HS-5 (cell line): ENCODE results near the gene RNF14.
"Not testable (repeated sequence)": the region's sequence is repeated elsewhere in the genome, so short reads cannot be mapped to it uniquely, and the experiment has no call there.

Experiments
- DNase-seq: peaks from one replicate; pipeline ENCODE4 v3.0.0-alpha.2; 2012; ENCODE audit warnings: low read depth

RNF14 gene, protein sequence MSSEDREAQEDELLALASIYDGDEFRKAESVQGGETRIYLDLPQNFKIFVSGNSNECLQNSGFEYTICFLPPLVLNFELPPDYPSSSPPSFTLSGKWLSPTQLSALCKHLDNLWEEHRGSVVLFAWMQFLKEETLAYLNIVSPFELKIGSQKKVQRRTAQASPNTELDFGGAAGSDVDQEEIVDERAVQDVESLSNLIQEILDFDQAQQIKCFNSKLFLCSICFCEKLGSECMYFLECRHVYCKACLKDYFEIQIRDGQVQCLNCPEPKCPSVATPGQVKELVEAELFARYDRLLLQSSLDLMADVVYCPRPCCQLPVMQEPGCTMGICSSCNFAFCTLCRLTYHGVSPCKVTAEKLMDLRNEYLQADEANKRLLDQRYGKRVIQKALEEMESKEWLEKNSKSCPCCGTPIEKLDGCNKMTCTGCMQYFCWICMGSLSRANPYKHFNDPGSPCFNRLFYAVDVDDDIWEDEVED

DNA sequence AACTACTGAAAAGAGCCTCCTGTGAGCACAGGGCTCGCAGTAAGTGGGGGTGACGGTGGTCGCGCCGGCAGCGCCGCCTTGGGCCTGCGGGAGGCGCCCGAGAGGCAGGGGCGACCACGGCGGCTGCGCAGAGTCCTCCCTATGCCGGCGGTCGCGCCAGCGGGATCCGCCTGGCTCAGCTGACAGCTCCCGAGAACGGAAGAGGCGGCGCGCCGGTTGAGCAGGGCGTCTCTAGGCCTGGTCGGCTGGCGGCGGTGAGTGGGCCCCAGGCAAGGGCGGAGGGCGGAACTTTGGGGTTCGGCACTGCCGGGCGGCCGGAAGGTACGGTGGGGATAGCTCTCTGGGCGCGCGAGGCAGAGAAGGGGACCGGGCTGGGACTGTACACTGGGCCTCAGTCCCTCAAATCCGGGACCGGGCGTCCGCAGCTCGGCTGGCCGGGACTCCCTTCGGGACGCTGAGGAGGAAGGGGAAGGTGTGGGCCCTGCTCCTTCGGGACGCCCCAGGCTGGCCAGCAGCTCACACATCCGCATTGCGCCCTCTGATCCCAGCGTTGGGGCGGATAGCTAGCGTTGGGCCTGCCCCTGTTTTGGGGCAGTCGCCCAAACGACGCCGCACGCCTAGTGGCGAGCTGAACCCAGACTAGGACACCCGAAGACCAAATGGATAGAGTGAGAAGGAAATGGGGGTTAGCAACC is at the start of gene RNF14:
Gene RNF14, plus strand, starts transcription at position 192 of the 695 bp plus-strand sequence. CDS start 4,484 bp downstream, outside the sequence.
- DNase-seq: peak; percentile 73

DNA sequence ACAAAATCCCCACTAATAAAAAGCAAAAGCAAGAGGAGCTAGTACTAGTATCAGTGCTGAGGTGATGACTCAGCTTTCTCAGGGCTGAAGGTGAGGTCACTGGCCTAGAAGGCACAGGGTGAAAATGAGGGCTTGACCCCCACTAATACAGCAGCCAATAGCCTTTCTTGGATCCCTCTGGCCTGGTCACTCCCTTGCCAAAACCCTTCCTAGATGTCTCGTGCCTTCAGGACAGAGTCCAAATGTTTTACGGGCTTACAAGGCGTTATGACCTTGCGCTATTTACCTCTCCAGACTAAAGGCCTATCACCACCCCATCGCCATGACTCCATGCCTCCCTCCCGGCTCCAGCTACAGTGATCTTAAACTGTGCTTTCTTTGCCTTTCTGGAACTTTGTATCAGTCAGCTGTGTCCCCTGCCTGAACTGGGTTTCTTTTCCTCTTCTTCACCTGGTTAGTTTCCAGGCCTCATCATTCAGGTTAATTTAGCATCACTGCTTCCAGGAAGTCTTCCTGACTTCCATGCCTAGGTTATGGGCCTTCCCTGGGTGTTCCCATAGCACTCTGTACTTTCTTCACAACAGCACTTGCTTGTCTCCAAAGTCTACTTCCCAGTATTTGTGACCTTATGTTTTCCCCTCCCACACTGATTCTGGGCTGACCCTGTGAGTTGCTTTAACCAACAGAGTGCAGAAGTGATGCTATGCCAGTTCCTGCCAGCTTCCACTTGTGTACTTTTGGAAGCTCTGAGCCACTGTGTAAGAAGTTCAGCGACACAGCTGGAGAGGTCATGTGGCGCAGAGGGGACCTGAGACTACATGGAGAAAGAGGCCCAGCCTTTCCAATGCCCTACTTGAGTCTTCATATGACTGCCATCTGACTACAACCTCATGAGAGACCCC is 49.4 kb upstream of the RNF14 start:
- DNase-seq: no peak

DNA sequence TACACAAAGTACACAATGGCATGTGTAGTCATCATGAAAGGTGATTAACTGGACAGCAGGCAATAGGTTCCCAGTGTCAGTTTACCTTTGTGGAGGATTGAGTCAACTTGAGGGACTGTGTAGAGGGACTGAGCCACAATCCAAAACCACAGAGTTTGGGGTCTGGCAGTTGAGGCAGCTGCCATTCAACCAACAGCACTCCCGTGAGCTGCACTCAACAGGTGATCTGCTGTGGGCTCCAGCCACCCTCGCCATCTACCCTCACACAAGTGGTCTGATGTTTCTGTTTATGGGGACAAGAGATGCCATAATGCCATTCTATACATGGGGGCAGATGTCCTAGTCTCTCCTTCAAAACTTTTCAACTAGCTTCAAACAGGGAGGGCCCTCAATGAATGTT is 48.1 kb upstream of the RNF14 start:
- no peak for DNase-seq

DNA sequence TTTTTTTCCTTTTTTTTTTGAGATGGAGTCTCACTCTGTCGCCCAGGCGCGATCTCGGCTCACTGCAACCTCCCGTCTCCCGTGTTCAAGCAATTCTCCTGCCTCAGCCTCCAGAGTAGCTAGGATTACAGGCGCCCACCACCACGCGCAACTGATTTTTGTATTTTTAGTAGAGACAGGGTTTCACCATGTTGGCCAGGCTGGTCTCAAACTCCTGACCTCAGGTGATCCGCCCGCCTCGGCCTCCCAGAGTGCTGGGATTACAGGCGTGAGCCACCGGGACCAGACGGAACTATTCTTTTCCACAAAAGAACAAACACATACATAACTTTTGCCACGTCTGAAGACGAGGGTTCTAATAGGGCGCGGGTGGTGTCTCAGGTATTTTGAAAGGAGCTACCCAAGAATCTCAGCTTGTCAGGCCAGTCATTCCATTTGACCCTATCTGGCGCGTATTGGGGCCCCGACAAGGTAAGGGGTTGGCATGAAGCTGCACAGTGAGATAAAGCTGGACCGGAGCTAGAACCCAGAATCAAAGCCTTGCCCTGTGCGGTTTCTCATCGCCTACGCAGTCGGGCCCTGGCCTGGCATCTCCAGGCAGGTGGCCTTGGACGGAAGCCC is 46.0 kb upstream of the RNF14 start:
- DNase-seq: not testable (repeated sequence)

DNA sequence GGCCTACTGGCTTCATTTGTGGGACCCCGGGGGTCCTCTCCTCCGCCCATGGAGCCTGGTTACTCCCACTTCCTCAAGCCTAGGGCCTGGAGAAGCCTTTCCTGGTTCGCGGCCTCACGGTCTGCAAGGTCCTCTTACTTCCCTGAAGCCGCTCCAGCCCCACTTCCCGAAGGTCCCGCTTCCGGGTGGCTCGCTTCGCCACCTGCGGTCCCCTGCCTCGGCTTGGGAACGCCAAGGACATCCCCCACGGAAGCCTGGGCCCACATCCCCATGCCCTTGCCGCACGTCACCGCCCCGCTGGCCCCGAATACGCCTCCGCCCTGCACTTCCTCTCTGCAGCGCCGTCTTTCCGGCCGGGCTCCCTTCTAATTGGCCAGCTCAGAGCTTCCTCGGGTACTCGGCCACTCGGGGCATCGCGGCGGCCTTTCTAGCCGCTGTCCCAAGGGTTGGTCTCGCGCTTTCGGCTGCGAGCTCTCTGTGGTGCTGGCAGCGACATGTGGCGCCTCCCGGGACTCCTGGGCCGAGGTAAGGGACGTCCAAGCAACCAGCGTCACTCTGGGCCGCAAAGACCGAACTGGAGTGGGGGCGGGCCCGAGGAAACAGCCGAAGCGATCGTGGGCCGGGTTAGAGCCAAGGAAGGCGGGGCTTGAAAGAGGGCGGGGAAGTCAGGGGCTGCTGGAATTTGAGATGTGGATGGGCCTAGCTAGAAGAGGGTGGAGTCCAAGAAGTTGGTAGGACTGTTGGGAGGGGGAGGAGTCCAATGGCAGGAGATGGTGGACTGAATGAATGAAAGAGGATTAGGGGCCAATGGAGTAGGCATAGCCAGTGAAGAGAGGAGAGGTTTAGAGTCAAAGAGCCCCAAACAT is 45.2 kb upstream of the RNF14 start, which contains the start of gene DELE1:
Gene DELE1, plus strand, starts transcription at position 424 of the 866 bp plus-strand sequence. Its CDS starts 71 bp downstream, at position 495.
- DNase-seq: peak; percentile 83

DNA sequence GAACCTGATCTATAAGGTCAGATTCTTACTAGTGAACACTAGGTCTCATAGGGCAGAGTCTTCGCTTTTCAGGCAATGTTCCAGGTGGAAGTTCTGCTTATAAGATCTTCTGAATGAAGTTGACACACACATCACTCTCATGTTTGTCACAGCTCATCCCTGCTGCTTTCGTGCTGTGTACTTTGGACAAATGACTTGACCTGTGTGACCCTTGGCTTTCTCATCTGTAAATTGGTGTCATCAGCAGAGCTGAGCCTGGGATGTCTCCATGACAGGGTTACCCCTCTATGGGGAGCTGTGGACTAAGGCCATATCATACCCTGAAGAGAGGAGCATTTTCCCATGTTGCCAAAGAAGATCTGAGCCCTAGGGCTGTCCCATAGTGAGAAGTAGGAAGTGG is 42.5 kb upstream of the RNF14 start:
- no peak for DNase-seq

DNA sequence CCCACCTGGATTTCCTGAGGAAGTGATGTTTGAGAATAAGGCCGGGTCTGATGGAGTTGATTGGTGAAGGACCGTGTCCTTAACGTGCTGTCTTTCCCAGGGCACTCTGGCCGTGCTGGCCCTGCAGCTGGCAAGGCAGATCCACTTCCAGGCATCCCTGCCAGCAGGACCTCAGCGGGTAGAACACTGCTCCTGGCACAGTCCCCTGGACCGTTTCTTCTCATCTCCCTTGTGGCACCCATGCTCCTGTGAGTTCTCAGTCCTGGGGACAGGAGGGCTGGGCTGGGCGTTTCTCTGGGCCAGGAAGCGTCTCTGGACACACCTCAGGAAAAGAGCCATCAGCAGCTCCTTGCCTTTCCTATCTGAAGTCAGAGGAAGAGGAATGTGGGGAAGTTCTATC is 40.9 kb upstream of the RNF14 start:
- no peak for DNase-seq

DNA sequence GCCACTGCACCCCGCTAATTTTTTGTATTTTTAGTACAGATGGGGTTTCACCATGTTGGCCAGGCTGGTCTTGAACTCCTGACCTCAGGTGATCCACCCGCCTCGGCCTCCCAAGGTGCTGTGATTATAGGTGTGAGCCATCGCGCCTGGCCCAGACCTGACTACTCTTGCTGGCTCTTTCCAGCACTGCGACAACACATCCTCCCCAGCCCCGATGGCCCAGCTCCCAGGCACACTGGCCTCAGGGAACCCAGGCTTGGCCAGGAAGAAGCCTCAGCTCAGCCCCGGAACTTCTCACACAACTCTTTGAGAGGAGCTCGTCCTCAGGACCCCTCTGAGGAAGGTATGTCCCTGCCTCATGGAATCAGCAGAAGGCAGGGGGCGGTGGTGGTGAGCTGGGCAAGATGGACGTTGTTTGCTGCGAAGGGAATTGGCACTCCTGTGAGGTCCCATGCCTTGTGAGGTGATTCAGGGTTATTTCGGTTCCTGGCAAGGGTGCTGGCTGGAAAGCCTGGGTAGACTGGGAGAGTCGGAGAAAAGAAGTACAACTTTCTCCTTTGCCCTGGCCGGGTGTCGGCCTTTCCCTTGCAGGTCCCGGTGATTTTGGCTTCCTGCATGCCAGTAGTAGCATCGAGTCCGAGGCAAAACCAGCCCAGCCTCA is 39.4 kb upstream of the RNF14 start:
- DNase-seq: no peak

DNA sequence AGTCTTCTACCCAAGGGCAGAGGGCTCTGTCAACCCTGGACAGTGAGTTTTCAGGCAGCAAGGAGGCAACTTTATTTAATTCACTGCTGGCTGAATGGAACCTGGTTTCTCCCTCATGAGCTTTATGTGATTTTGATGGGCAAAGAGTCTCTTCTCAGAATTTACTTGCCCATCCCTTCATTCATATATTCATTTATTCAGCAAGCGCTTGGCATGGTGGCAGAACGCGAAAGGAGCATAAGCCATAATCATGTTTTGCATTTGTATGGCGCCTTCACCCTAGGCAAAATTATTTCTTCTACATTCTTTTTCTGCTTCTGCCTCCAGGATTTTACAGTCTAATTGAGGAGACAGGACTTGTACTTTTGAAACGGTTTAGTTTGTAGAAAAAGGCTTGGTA is 37.2 kb upstream of the RNF14 start:
- no peak for DNase-seq

DNA sequence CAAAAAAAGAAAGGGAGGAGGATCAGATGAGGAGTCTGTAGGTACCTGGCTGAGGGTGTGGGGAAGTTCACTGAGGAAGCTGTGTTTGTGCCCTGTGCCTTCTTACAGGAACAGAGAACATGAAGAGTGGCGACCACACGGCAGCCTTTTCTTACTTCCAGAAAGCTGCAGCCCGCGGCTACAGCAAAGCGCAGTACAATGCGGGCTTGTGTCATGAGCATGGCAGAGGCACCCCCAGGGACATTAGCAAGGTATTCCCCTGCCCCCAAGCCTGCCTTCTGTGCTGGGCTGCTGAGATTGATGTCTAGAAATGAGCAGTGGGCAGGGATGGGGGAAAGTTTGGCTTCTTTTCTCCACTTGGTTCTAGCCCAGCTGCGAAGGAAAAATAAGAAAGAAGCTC is 35.8 kb upstream of the RNF14 start:
- DNase-seq: no peak

DNA sequence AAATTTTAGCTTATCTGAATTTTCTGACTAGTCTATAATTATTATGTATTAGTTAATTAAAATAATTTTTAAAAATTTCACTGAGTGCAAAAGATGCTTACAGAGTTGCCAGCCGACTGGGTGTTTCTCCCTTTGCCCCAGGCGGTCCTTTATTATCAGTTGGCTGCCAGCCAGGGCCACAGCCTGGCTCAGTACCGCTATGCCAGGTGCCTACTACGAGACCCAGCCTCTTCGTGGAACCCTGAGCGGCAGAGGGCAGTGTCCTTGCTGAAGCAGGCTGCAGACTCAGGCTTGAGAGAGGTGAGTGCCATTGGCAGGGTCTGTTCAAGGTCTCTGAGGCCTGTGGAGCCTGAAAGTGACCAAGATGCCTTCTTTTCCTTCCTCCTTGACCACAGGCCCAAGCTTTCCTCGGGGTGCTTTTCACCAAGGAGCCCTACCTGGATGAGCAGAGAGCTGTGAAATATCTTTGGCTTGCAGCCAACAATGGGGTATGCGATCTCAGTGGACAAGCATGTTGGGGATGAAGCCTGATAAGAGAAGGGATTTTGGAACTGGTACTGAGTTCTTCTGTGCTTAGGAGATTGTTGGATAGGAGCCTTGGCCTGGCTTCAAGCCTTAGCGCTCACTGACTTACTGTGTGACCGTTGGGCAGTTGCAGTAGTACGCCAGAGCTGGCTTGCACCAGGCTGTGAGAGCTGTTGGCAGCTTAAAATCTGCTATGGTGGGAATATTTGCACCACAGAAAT is 34.6 kb upstream of the RNF14 start:
- DNase-seq: no peak

DNA sequence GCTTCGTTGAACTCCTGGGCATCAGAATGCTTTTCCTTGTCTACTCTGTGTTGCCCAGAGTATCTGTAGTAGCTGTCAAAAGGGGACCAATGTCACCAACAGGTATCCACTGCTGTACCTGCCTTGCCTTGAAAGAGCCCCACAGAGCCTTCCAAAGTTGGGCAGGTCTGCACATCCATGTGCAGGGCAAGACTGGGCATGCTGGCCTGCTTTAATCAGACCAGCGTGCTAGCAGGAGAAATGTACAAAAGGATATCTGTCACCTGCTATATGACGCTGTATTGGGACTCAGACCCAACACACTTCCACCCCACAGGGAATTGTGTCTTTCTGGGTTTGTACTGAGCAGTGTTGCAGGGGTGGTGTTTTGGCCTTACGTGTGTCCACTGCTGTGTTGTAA is 33.4 kb upstream of the RNF14 start:
- no peak for DNase-seq

DNA sequence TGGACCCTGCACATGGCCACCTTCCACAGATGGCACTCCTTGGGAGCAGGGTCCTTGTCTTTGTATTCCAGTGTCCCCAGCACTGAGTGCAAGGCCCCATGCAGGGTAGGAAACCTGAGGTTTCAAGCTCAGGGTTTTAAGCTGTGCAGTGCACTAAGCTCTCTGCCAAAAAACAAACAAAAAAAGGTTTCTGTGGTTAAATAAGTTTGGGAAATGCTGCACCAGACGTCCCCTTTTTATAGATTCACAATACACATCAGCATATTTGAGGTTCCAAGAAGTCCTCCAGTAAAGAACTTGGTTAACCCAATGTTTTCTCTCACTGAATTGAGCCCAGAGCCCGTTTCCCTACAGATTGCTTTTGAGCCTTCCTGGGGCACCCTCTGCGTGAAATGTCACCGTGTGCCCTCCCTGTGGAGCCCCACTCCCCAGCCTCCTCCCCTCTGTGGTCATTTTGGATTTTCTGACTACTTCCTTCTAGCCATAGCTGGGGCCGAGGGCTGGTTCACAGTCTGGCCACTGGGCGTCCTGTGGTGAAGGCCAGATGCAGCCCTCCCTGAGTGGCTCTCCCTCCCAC is 28.1 kb upstream of the RNF14 start:
- DNase-seq: no peak

DNA sequence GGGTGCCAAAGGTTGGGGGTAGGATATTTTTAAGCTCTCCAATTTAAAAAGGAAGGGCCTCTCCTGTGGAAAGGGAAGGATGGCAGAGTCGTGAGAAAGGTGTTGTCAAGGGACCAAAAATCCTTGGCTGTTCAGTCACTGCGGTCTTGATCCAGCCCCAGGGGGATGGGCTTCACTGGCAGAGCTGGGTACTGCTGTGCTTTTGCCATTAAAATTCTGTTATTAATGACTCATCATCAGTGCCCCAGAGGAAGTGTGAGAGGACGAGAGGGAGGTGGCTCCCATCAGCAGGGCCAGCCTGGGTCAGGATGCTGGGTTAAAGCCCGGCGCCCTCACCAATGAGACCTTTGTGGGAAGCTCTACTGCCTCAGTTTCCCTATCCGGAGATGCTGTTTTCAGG is 27.6 kb upstream of the RNF14 start:
- no peak for DNase-seq

DNA sequence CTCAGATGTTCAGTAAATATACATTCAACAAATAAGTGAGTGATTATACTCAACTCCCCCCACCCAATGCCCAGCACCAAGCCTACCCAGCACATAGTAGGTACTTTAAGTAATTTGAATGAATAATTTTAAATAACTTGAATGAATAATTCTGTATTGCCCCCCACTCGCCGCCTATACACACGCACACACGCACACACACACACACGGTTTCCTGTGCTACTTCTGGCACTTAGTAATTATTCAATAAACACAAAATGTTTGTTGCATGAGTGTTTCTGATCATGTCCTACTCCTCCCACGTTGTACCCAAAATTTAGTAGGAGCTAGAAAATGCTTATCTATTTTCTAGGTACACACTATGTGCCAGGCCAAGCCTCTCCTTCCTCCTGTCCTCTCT is 27.1 kb upstream of the RNF14 start:
- no peak for DNase-seq

DNA sequence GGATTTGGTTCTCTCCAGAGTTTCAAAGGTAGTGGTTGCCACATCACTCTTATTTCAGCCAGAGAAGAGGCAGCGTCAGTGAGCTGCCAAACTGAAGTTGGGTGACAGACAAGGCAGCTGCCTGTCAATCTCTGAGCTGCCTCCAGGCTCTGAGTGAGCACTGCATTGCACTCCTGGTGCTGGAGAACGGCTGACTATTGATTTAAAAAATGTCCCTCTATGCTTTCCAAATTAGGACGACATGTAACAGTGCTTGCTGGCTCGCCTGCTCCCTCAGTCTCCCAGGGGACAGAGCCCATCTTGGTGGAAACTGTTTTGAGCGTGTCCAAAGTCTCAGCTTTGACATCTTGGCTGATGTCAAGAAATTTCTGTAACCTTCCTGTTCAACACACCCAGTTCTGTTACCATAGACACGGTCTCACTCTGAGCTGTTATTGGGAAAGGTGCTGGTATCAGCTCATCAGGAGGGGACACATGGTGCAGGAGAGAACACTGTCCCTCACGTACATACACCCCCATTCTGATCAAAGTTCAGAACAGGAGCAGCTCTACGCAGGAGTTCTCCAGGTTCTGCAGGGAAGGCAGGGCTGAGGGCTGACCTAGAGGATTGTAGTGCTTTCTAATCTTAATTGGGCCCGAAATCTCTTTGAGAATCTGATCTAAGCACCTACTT is 26.6 kb upstream of the RNF14 start:
- no peak for DNase-seq

DNA sequence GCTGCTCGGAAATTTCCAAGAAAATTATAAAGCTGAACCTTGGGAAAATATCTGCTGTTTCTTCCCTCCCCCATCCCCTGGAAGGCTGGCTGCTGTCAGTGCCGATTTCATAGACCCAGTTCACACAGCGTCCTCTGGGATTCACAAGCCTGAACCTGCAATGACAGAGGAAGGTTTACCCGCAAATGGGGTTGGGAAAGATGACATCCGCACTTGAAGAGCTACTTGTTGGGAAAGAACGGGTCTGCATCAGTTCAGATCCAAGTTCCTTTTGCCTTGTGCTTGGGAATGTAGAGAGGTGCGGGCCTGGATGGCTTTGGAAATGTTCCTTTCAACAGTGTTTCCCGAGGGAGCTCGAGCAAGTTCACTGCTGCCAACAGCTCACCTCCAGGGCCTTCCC is 24.8 kb upstream of the RNF14 start:
- no peak for DNase-seq

DNA sequence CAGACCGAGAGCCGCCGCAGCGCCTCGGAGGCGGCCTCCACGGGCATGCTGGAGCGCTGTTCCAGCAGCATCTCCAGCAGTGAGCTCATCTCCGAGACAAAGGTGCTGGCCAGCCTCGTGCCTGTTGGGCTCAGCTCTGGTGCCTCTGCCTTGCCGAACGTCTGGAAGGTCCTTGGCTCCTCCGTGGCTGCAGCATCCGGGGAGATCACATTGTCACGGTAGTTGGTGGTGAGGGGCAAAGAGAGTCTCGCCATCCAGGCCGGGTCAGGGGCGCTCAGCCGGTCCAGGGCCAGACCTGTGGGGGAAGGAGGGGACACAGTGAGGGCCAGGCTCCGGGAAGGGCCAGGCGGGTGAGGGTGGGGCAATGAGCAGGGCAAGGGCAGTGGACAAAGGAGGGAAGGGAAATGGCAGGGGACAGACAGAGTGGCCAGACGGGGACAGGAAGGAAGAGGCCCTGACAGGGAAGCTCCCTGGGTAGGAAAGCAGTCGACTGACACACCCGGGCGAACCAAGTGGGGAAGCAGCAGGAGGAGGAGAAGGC is 23.3 kb upstream of the RNF14 start:
- DNase-seq: no peak
